HCT116 (cell line): ENCODE measurements around the gene HOXB3. TPM values are rescaled to one million over a fixed set of nuclear protein-coding genes. Genes with fewer than 3 reads are reported as not detected.

Source experiments
- ATAC-seq: fragments of 200-7000 bp; cut with Tn5 transposase; 2 replicates; pipeline ENCODE4 v1.9.1; 2020; ENCODE audit warnings: mild to moderate bottlenecking, moderate library complexity
- BruUV-seq: library from RNA; stranded (reverse); fragments of 400-500 nt; replicated peaks from 2 replicates; lab custom pipeline; 2021; lab: Mats Ljungman, UMichigan
- CTCF ChIA-PET: fragments of 300-600 bp; sonication (Branson Sonifier 250); formaldehyde crosslinking; loops from one replicate; lab custom pipeline; 2021; ENCODE audit warnings: antibody characterized with exemption; lab: Charles Lee
- POLR2A ChIA-PET: fragments of 300-600, 350-600 bp; sonication (Branson Sonifier 250); formaldehyde crosslinking; loops from one replicate; lab custom pipeline; 2021; ENCODE audit warnings: antibody characterized with exemption; lab: Charles Lee
- RAD21 ChIA-PET, 2 experiments: fragments of 300-600 bp; sonication (Branson Sonifier 250); formaldehyde crosslinking; loops; one replicate each; lab custom pipeline; 2023; ENCODE audit warnings: low total read pairs in 2 of 2; ENCODE audit not compliant: uncharacterized antibody in 2 of 2, unreplicated experiment in 2 of 2, low non-redundant PET in 1 of 2; lab: Charles Lee
- DNase-seq: peaks from one replicate; pipeline ENCODE4 v3.0.0-alpha.2; 2010; ENCODE audit warnings: low read depth, low spot score
- H2AFZ ChIP-seq: fragments of 200-600 bp; shearing (Covaris generic), sonication (generic); 2 replicates; pipeline ENCODE4 v1.6.1; 2017; ENCODE audit warnings: low read depth, mixed run types, mixed read lengths, antibody characterized with exemption, low read length; ENCODE audit not compliant: poor library complexity, severe bottlenecking
- H3K27ac ChIP-seq: 2 replicates; pipeline ENCODE4 v1.5.1; 2012; ENCODE audit warnings: low read depth, low read length
- H3K27me3 ChIP-seq: fragments of 200-600 bp; sonication (generic); 2 replicates; pipeline ENCODE4 v1.6.1; 2016; ENCODE audit warnings: mixed run types, low read length, mixed read lengths; ENCODE audit not compliant: insufficient read depth
- H3K36me3 ChIP-seq, 2 experiments: fragments of 200-500 bp in 1 of 2; fragments of 200-600 bp in 1 of 2; sonication (Bioruptor generic) in 1 of 2; sonication (generic) in 1 of 2; 2 replicates each; pipeline versions ENCODE4 v1.5.1 to v1.6.1; 2014 to 2016; ENCODE audit warnings: low read length in 2 of 2, inconsistent platforms in 1 of 2, mixed read lengths in 1 of 2, mixed run types in 1 of 2; ENCODE audit not compliant: insufficient read depth in 2 of 2, control insufficient read depth in 1 of 2
- H3K4me1 ChIP-seq, 2 experiments: fragments of 200-600 bp in 1 of 2; sonication (generic) in 1 of 2; 2 replicates each; pipeline versions ENCODE4 v1.5.1 to v1.6.1; 2012 to 2017; ENCODE audit warnings: low read length in 2 of 2, inconsistent platforms in 1 of 2, mild to moderate bottlenecking in 1 of 2, mixed read lengths in 1 of 2, mixed run types in 1 of 2, moderate library complexity in 1 of 2; ENCODE audit not compliant: insufficient read depth in 2 of 2, control insufficient read depth in 1 of 2
- H3K4me2 ChIP-seq: fragments of 200-600 bp; sonication (generic); 2 replicates; pipeline ENCODE4 v1.6.1; 2017; ENCODE audit warnings: mixed run types, low read length, mixed read lengths
- H3K4me3 ChIP-seq, 2 experiments: fragments of 200-600 bp in 1 of 2; sonication (generic) in 1 of 2; replicated peaks in 1 of 2; 2 replicates each; pipeline ENCODE4 v1.5.1; 2011 to 2016; ENCODE audit warnings: low read length in 2 of 2, control low read depth in 1 of 2, low read depth in 1 of 2, mild to moderate bottlenecking in 1 of 2, mixed read lengths in 1 of 2, mixed run types in 1 of 2
- H3K79me2 ChIP-seq: fragments of 200-600 bp; sonication (generic); 2 replicates; pipeline ENCODE4 v1.6.1; 2017; ENCODE audit warnings: mild to moderate bottlenecking, mixed run types, low read length, moderate library complexity, mixed read lengths; ENCODE audit not compliant: insufficient read depth
- H3K9ac ChIP-seq: fragments of 200-600 bp; sonication (generic); 2 replicates; pipeline ENCODE4 v1.6.1; 2016; ENCODE audit warnings: low read length, mixed read lengths
- H3K9me2 ChIP-seq: fragments of 200-600 bp; sonication (generic), shearing (Covaris generic); 2 replicates; pipeline ENCODE4 v1.6.1; 2017; ENCODE audit warnings: mixed run types, mild to moderate bottlenecking, moderate library complexity; ENCODE audit not compliant: insufficient read depth
- H3K9me3 ChIP-seq, 2 experiments: fragments of 200-500 bp in 1 of 2; fragments of 200-600 bp in 1 of 2; sonication (Bioruptor generic) in 1 of 2; sonication (generic) in 1 of 2; 2 replicates each; pipeline ENCODE4 v1.6.1; 2014 to 2017; ENCODE audit warnings: low read length in 2 of 2, mixed read lengths in 2 of 2, inconsistent platforms in 1 of 2, low read depth in 1 of 2, mild to moderate bottlenecking in 1 of 2, mixed run types in 1 of 2, moderate library complexity in 1 of 2; ENCODE audit not compliant: control insufficient read depth in 1 of 2, insufficient read depth in 1 of 2
- H4K20me1 ChIP-seq: fragments of 200-600 bp; sonication (generic), shearing (Covaris generic); 2 replicates; pipeline ENCODE4 v1.6.1; 2017; ENCODE audit warnings: mixed run types, mild to moderate bottlenecking, moderate library complexity; ENCODE audit not compliant: insufficient read depth
- ATF3 ChIP-seq: IDR thresholded peaks from 2 replicates; pipeline ENCODE4 v1.6.1; 2012
- CEBPB ChIP-seq: IDR thresholded peaks from 2 replicates; pipeline ENCODE4 v1.6.1; 2012; ENCODE audit warnings: low read depth
- EGR1 ChIP-seq: IDR thresholded peaks from 2 replicates; pipeline ENCODE4 v1.6.1; 2012; ENCODE audit warnings: low read depth
- ELF1 ChIP-seq: IDR thresholded peaks from 2 replicates; pipeline ENCODE4 v1.6.1; 2012; ENCODE audit warnings: low read depth, borderline replicate concordance
- EZH2 ChIP-seq: fragments of 200-600 bp; sonication (generic); IDR thresholded peaks from 2 replicates; pipeline ENCODE4 v1.6.1; 2017; ENCODE audit warnings: antibody characterized with exemption, mixed run types
- FOSL1 ChIP-seq: IDR thresholded peaks from 2 replicates; pipeline ENCODE4 v1.6.1; 2012; ENCODE audit warnings: low read depth
- MAX ChIP-seq: IDR thresholded peaks from 2 replicates; pipeline ENCODE4 v1.6.1; 2012
- POLR2A ChIP-seq: IDR thresholded peaks from 2 replicates; pipeline ENCODE4 v1.7.0; 2011; ENCODE audit warnings: borderline replicate concordance; ENCODE audit not compliant: insufficient read depth, insufficient read length; ENCODE audit errors: extremely low read depth
- POLR2AphosphoS5 ChIP-seq: IDR thresholded peaks from 2 replicates; pipeline ENCODE4 v1.6.1; 2011; ENCODE audit warnings: mild to moderate bottlenecking, low read depth, low read length, moderate library complexity
- REST ChIP-seq: IDR thresholded peaks from 2 replicates; pipeline ENCODE4 v1.6.1; 2012; ENCODE audit warnings: low read depth
- SIN3A ChIP-seq: IDR thresholded peaks from 2 replicates; pipeline ENCODE4 v1.6.1; 2012; ENCODE audit warnings: low read depth
- SP1 ChIP-seq: IDR thresholded peaks from 2 replicates; pipeline ENCODE4 v1.6.1; 2012; ENCODE audit warnings: low read depth
- SRF ChIP-seq: IDR thresholded peaks from 2 replicates; pipeline ENCODE4 v1.6.1; 2012; ENCODE audit warnings: low read depth
- TCF7L2 ChIP-seq: IDR thresholded peaks from 2 replicates; pipeline ENCODE4 v1.7.0; 2011; ENCODE audit warnings: borderline replicate concordance, inconsistent platforms; ENCODE audit not compliant: insufficient read depth, insufficient read length; ENCODE audit errors: extremely low read depth
- ZBTB33 ChIP-seq: IDR thresholded peaks from 2 replicates; pipeline ENCODE4 v1.6.1; 2011; ENCODE audit warnings: mild to moderate bottlenecking, low read length, moderate library complexity; ENCODE audit not compliant: insufficient replicate concordance; ENCODE audit errors: extremely low read depth
- ZFX ChIP-seq: fragments of 450-650 bp; IDR thresholded peaks from 2 replicates; pipeline ENCODE4 v1.6.1; 2017
- intact Hi-C: fragments of 100-400 bp; cut with micrococcal nuclease; formaldehyde crosslinking; loops from 2 replicates; pipeline ENCODE4 v1.10.0; 2022
- total RNA-seq: library from RNA; stranded (reverse); gene quantifications from one replicate; pipeline ENCODE4 v1.2.1, GENCODE V29; 2021; ENCODE audit not compliant: unreplicated experiment

The HOXB3 gene
- total RNA-seq, 1 experiment from 2014 or later: 19.8 TPM

DNA sequence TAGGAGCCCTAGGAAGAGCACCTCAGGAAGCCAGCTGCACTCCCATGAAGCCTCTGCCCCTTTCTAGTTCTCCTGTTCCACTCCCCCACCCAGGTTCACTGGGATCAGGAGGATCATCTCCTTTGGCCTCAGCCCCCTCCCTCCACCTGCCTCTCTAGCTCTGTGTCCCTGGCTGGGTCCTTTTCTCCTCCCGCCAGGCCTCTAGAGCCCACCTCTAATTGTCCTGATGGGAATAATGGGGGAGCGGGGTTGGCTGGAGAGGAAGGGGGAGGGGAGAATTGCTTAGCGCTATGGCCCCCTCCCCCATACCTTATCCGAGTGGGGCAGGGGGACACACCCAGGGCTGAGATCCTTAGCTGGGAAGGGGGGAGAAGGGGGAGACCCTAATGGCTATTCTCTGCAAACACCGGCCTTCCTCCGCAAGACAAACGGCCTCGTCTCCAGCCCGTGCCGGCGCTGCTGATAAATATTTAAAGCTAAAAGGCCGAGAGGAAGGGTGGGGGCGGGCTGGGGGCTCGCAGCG lies 19.8 kb upstream of the HOXB3 start:
- peak overlapping the region; percentile 80 to 90 for H3K4me3 ChIP-seq
- no peaks in the 10 kb centered on the region for H4K20me1 ChIP-seq
- intact Hi-C loops: loop anchor here (10.0 kb wide), 1 partner anchor 125 kb away; no protein-coding TSS in a partner anchor
- ChIA-PET POLR2A (interaction anchor here (0.6 to 1.0 kb wide), 3 partner anchors 17 to 390 kb away, joined by 3 to 5 read pairs (median 5); partner anchors contain the start of gene HOXB9), CTCF (interaction anchor here (0.8 to 1.6 kb wide), 8 partner anchors 8 to 584 kb away, joined by 3 to 6 read pairs (median 4); no protein-coding TSS in a partner anchor)
- no peak for DNase-seq
- H3K27ac ChIP-seq: peak overlapping the region; percentile 98
- H3K9me3 ChIP-seq: no peaks in the 10 kb centered on the region
- H3K27me3 ChIP-seq: no peaks in the 10 kb centered on the region
- H3K79me2 ChIP-seq: peaks cover 68% of the 10 kb centered on the region
- no peak for ATAC-seq
- H3K4me2 ChIP-seq: peak overlapping the region; percentile 95
- no TSS peak for BruUV-seq
- peaks cover 26 to 61% of the 10 kb centered on the region in 2 experiments for H3K4me1 ChIP-seq
- peak overlapping the region; percentile 97 for H3K9ac ChIP-seq
- H3K9me2 ChIP-seq: no peaks in the 10 kb centered on the region
- H3K36me3 ChIP-seq: no peaks in the 10 kb centered on the region
- TF ChIP-seq EGR1 (no peak), MAX (no peak), REST (no peak), SP1 (no peak), POLR2A (no peak), ELF1 (no peak), TCF7L2 (no peak), SRF (no peak), ZBTB33 (no peak), EZH2 (no peak), SIN3A (no peak), ZFX (no peak), POLR2AphosphoS5 (no peak), FOSL1 (no peak), ATF3 (no peak), CEBPB (no peak)
- TF ChIP-seq, all 23 proteins: peak for 0
- RAD21 ChIA-PET: interaction anchor here in 1 of 2 experiments (0.6 kb wide), 1 partner anchor 8 kb away, joined by 9 read pairs; no protein-coding TSS in a partner anchor
- H2AFZ ChIP-seq: no peak overlapping the region
